HG03135 (cell line): ENCODE data around the gene BARX2.

ENCODE experiments used
- ATAC-seq: cut with Tn5 transposase; IDR thresholded peaks from one replicate; pipeline ENCODE4 v1.9.1; 2021; ENCODE audit warnings: mild to moderate bottlenecking, moderate library complexity; ENCODE audit not compliant: unreplicated experiment

The BARX2 gene

GRCh38 chr11:129493746-129494145 is 118.1 kb downstream of the BARX2 start:
- ATAC-seq: no peak
